HCT116 (cell line): ENCODE results near the gene CACNA1G. TPM values are rescaled to one million over a fixed set of nuclear protein-coding genes. Genes with fewer than 3 reads are reported as not detected.

Source experiments
- ATAC-seq: fragments of 200-7000 bp; cut with Tn5 transposase; 2 replicates; pipeline ENCODE4 v1.9.1; 2020; ENCODE audit warnings: mild to moderate bottlenecking, moderate library complexity
- BruUV-seq: library from RNA; stranded (reverse); fragments of 400-500 nt; replicated peaks from 2 replicates; lab custom pipeline; 2021; lab: Mats Ljungman, UMichigan
- CTCF ChIA-PET: fragments of 300-600 bp; sonication (Branson Sonifier 250); formaldehyde crosslinking; loops from one replicate; lab custom pipeline; 2021; ENCODE audit warnings: antibody characterized with exemption; lab: Charles Lee
- POLR2A ChIA-PET: fragments of 300-600, 350-600 bp; sonication (Branson Sonifier 250); formaldehyde crosslinking; loops from one replicate; lab custom pipeline; 2021; ENCODE audit warnings: antibody characterized with exemption; lab: Charles Lee
- RAD21 ChIA-PET, 2 experiments: fragments of 300-600 bp; sonication (Branson Sonifier 250); formaldehyde crosslinking; loops; one replicate each; lab custom pipeline; 2023; ENCODE audit warnings: low total read pairs in 2 of 2; ENCODE audit not compliant: uncharacterized antibody in 2 of 2, unreplicated experiment in 2 of 2, low non-redundant PET in 1 of 2; lab: Charles Lee
- DNase-seq: peaks from one replicate; pipeline ENCODE4 v3.0.0-alpha.2; 2010; ENCODE audit warnings: low read depth, low spot score
- H2AFZ ChIP-seq: fragments of 200-600 bp; shearing (Covaris generic), sonication (generic); 2 replicates; pipeline ENCODE4 v1.6.1; 2017; ENCODE audit warnings: low read depth, mixed run types, mixed read lengths, antibody characterized with exemption, low read length; ENCODE audit not compliant: poor library complexity, severe bottlenecking
- H3K27ac ChIP-seq: 2 replicates; pipeline ENCODE4 v1.5.1; 2012; ENCODE audit warnings: low read depth, low read length
- H3K27me3 ChIP-seq: fragments of 200-600 bp; sonication (generic); 2 replicates; pipeline ENCODE4 v1.6.1; 2016; ENCODE audit warnings: mixed run types, low read length, mixed read lengths; ENCODE audit not compliant: insufficient read depth
- H3K36me3 ChIP-seq, 2 experiments: fragments of 200-500 bp in 1 of 2; fragments of 200-600 bp in 1 of 2; sonication (Bioruptor generic) in 1 of 2; sonication (generic) in 1 of 2; 2 replicates each; pipeline versions ENCODE4 v1.5.1 to v1.6.1; 2014 to 2016; ENCODE audit warnings: low read length in 2 of 2, inconsistent platforms in 1 of 2, mixed read lengths in 1 of 2, mixed run types in 1 of 2; ENCODE audit not compliant: insufficient read depth in 2 of 2, control insufficient read depth in 1 of 2
- H3K4me1 ChIP-seq, 2 experiments: fragments of 200-600 bp in 1 of 2; sonication (generic) in 1 of 2; 2 replicates each; pipeline versions ENCODE4 v1.5.1 to v1.6.1; 2012 to 2017; ENCODE audit warnings: low read length in 2 of 2, inconsistent platforms in 1 of 2, mild to moderate bottlenecking in 1 of 2, mixed read lengths in 1 of 2, mixed run types in 1 of 2, moderate library complexity in 1 of 2; ENCODE audit not compliant: insufficient read depth in 2 of 2, control insufficient read depth in 1 of 2
- H3K4me2 ChIP-seq: fragments of 200-600 bp; sonication (generic); 2 replicates; pipeline ENCODE4 v1.6.1; 2017; ENCODE audit warnings: mixed run types, low read length, mixed read lengths
- H3K4me3 ChIP-seq, 2 experiments: fragments of 200-600 bp in 1 of 2; sonication (generic) in 1 of 2; replicated peaks in 1 of 2; 2 replicates each; pipeline ENCODE4 v1.5.1; 2011 to 2016; ENCODE audit warnings: low read length in 2 of 2, control low read depth in 1 of 2, low read depth in 1 of 2, mild to moderate bottlenecking in 1 of 2, mixed read lengths in 1 of 2, mixed run types in 1 of 2
- H3K79me2 ChIP-seq: fragments of 200-600 bp; sonication (generic); 2 replicates; pipeline ENCODE4 v1.6.1; 2017; ENCODE audit warnings: mild to moderate bottlenecking, mixed run types, low read length, moderate library complexity, mixed read lengths; ENCODE audit not compliant: insufficient read depth
- H3K9ac ChIP-seq: fragments of 200-600 bp; sonication (generic); 2 replicates; pipeline ENCODE4 v1.6.1; 2016; ENCODE audit warnings: low read length, mixed read lengths
- H3K9me2 ChIP-seq: fragments of 200-600 bp; sonication (generic), shearing (Covaris generic); 2 replicates; pipeline ENCODE4 v1.6.1; 2017; ENCODE audit warnings: mixed run types, mild to moderate bottlenecking, moderate library complexity; ENCODE audit not compliant: insufficient read depth
- H3K9me3 ChIP-seq, 2 experiments: fragments of 200-500 bp in 1 of 2; fragments of 200-600 bp in 1 of 2; sonication (Bioruptor generic) in 1 of 2; sonication (generic) in 1 of 2; 2 replicates each; pipeline ENCODE4 v1.6.1; 2014 to 2017; ENCODE audit warnings: low read length in 2 of 2, mixed read lengths in 2 of 2, inconsistent platforms in 1 of 2, low read depth in 1 of 2, mild to moderate bottlenecking in 1 of 2, mixed run types in 1 of 2, moderate library complexity in 1 of 2; ENCODE audit not compliant: control insufficient read depth in 1 of 2, insufficient read depth in 1 of 2
- H4K20me1 ChIP-seq: fragments of 200-600 bp; sonication (generic), shearing (Covaris generic); 2 replicates; pipeline ENCODE4 v1.6.1; 2017; ENCODE audit warnings: mixed run types, mild to moderate bottlenecking, moderate library complexity; ENCODE audit not compliant: insufficient read depth
- CEBPB ChIP-seq: IDR thresholded peaks from 2 replicates; pipeline ENCODE4 v1.6.1; 2012; ENCODE audit warnings: low read depth
- EGR1 ChIP-seq: IDR thresholded peaks from 2 replicates; pipeline ENCODE4 v1.6.1; 2012; ENCODE audit warnings: low read depth
- JUND ChIP-seq: IDR thresholded peaks from 2 replicates; pipeline ENCODE4 v1.6.1; 2012
- intact Hi-C: fragments of 100-400 bp; cut with micrococcal nuclease; formaldehyde crosslinking; loops from 2 replicates; pipeline ENCODE4 v1.10.0; 2022
- total RNA-seq: library from RNA; stranded (reverse); gene quantifications from one replicate; pipeline ENCODE4 v1.2.1, GENCODE V29; 2021; ENCODE audit not compliant: unreplicated experiment
- TF ChIP-seq, protein P1 (sequence below): IDR thresholded peaks from 2 replicates; pipeline ENCODE4 v1.6.1; 2012

Gene CACNA1G
- total RNA-seq, 1 experiment from 2014 or later, result 3.4 TPM

- Histone ChIP-seq H3K4me1 (no peaks in the 10 kb centered on the region), H3K9me3 (no peaks in the 10 kb centered on the region), H3K9me2 (no peaks in the 10 kb centered on the region), H3K9ac (no peak overlapping the region), H2AFZ (no peak overlapping the region), H3K27me3 (no peaks in the 10 kb centered on the region), H3K4me2 (no peak overlapping the region), H3K4me3 (no peak overlapping the region), H3K79me2 (no peaks in the 10 kb centered on the region), H3K36me3 (no peaks in the 10 kb centered on the region), H3K27ac (no peak overlapping the region), H4K20me1 (no peaks in the 10 kb centered on the region)
- no TSS peak for BruUV-seq
- no peak for ATAC-seq
- CTCF ChIA-PET, result no interaction called here
- POLR2A ChIA-PET, result no interaction called here
- intact Hi-C loops, result no loop called here
- no peak for DNase-seq
- TF ChIP-seq JUND, result no peak
- TF ChIP-seq, protein P1, sequence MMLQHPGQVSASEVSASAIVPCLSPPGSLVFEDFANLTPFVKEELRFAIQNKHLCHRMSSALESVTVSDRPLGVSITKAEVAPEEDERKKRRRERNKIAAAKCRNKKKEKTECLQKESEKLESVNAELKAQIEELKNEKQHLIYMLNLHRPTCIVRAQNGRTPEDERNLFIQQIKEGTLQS, result no peak
- RAD21 ChIA-PET, result no interaction called here
These were observed 28.0 kb downstream of the CACNA1G start for GRCh38 chr17:50588391-50589049.

- no peak overlapping the region for H3K9ac ChIP-seq
- no peak overlapping the region for H2AFZ ChIP-seq
- H4K20me1 ChIP-seq, result no peaks in the 10 kb centered on the region
- H3K27ac ChIP-seq, result no peak overlapping the region
- H3K9me3 ChIP-seq, result no peaks in the 10 kb centered on the region
- no peaks in the 10 kb centered on the region for H3K79me2 ChIP-seq
- DNase-seq, result no peak
- POLR2A ChIA-PET, result no interaction called here
- no peak overlapping the region for H3K4me3 ChIP-seq
- H3K9me2 ChIP-seq, result no peaks in the 10 kb centered on the region
- H3K4me2 ChIP-seq, result no peak overlapping the region
- BruUV-seq, result no TSS peak
- no peak for TF ChIP-seq CEBPB
- TF ChIP-seq EGR1, result no peak
- no peaks in the 10 kb centered on the region for H3K36me3 ChIP-seq
- intact Hi-C loops, result no loop called here
- no peak for ATAC-seq
- RAD21 ChIA-PET, result no interaction called here
- CTCF ChIA-PET, result no interaction called here
- no peaks in the 10 kb centered on the region for H3K4me1 ChIP-seq
- H3K27me3 ChIP-seq, result no peaks in the 10 kb centered on the region
These were observed 28.7 kb downstream of the CACNA1G start for GRCh38 chr17:50589095-50589705.
